Mucosa of rectum (tissue), 2 donors: ENCODE results near the gene C2CD3.

Source experiments
- H3K27ac ChIP-seq, 2 donors: one replicate each; pipeline ENCODE4 v1.7.0; 2013; ENCODE audit warnings: inconsistent platforms in 2 of 2, low read depth in 2 of 2, low read length in 2 of 2
- H3K27me3 ChIP-seq, 2 donors: one replicate each; pipeline ENCODE4 v1.7.0; 2013; ENCODE audit warnings: low read length in 2 of 2; ENCODE audit not compliant: control insufficient read depth in 2 of 2, insufficient read depth in 2 of 2
- H3K36me3 ChIP-seq, 2 donors: one replicate each; pipeline ENCODE4 v1.7.0; 2013; ENCODE audit warnings: low read length in 2 of 2; ENCODE audit not compliant: control insufficient read depth in 2 of 2, insufficient read depth in 2 of 2
- H3K4me1 ChIP-seq, 2 donors: one replicate each; pipeline ENCODE4 v1.7.0; 2013; ENCODE audit warnings: low read length in 2 of 2, mild to moderate bottlenecking in 1 of 2; ENCODE audit not compliant: control insufficient read depth in 2 of 2, insufficient read depth in 2 of 2
- H3K4me3 ChIP-seq, 2 donors: one replicate each; pipeline ENCODE4 v1.7.0; 2013; ENCODE audit warnings: low read length in 2 of 2
- H3K9ac ChIP-seq, 2 donors: one replicate each; pipeline ENCODE4 v1.7.0; 2013; ENCODE audit warnings: low read length in 2 of 2, low read depth in 1 of 2, mild to moderate bottlenecking in 1 of 2
- H3K9me3 ChIP-seq, 2 donors: one replicate each; pipeline ENCODE4 v1.7.0; 2013; ENCODE audit warnings: low read length in 2 of 2; ENCODE audit not compliant: control insufficient read depth in 2 of 2
- donor health status: healthy.
- donor health status: Normal muscosa, but diverticular disease.

Gene C2CD3

DNA sequence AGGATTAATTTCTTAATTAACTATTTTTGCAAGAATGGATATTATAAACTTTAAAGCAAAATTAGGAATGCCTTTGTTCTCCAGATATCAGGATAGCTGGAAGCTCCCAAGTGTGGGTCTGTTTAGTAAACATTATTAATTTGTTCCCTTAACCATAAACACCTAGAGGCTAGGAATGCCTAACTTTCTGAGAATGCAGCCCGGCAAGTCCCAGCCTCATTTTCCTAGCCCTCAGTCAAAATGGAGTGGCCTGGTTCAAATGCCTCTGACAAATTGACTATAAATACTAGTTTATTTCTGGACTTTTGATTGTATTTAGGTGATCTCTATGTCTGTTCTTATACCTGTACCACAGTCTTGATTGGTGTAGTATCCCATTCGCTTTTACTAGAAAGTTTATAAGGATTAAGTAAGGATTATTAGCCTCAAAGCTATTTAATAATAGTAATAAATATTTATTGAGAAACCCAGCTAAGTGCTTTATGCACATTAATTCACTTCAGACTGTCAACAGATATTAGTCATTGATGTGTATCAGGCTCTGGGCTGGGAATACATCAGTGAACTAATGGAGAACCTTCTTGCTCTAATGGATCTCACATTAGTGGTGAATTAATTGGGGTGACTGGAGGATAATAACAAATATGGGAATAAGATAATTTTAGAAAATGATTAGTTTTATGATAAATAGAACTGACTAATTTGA, 26.1 kb upstream of the C2CD3 start:
- Histone ChIP-seq H3K27me3 (no peaks in the 10 kb centered on the region), H3K9ac (no peak overlapping the region), H3K27ac (no peak overlapping the region), H3K4me1 (no peaks in the 10 kb centered on the region), H3K36me3 (no peaks in the 10 kb centered on the region), H3K9me3 (no peaks in the 10 kb centered on the region), H3K4me3 (no peak overlapping the region)

- Histone ChIP-seq H3K27me3 (no peaks in the 10 kb centered on the region), H3K36me3 (peaks cover 0 to 4% of the 10 kb centered on the region in 2 donors), H3K4me1 (no peaks in the 10 kb centered on the region), H3K27ac (no peak overlapping the region), H3K4me3 (no peak overlapping the region), H3K9ac (no peak overlapping the region), H3K9me3 (no peaks in the 10 kb centered on the region)
These were observed 25.0 kb upstream of the C2CD3 start for GRCh38 chr11:74195828-74196227.

DNA sequence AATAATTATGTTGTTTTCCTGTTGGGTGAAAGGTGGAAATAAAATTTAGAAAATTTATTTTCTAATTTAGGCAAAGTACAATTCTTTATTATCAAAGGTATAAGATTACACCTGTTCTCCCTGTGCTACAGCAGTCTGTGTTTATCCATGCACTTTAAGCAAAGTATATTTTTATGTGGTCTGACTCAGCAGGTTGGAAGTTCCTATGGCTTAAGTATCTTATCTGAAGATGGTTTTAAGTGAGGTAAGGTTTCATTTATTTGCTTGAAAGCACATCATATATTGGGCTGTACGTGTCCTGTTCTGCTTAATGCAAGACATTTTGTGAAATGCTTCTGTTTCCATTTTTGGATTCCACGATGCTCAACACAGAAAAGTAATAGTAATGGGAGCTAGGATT, 14.9 kb upstream of the C2CD3 start:
- H3K27me3 ChIP-seq = no peaks in the 10 kb centered on the region
- no peak overlapping the region for H3K27ac ChIP-seq

GRCh38 chr11:74185285-74185684, 14.5 kb upstream of the C2CD3 start:
- Histone ChIP-seq H3K4me3 (no peak overlapping the region), H3K9ac (no peak overlapping the region), H3K27me3 (no peaks in the 10 kb centered on the region), H3K36me3 (no peaks in the 10 kb centered on the region), H3K9me3 (no peaks in the 10 kb centered on the region), H3K4me1 (no peaks in the 10 kb centered on the region), H3K27ac (no peak overlapping the region)

More for the DNA sequence above, 14.9 kb upstream of the C2CD3 start:
- Histone ChIP-seq H3K9ac (no peak overlapping the region), H3K4me3 (no peak overlapping the region), H3K4me1 (no peaks in the 10 kb centered on the region), H3K9me3 (no peaks in the 10 kb centered on the region), H3K36me3 (no peaks in the 10 kb centered on the region)

DNA sequence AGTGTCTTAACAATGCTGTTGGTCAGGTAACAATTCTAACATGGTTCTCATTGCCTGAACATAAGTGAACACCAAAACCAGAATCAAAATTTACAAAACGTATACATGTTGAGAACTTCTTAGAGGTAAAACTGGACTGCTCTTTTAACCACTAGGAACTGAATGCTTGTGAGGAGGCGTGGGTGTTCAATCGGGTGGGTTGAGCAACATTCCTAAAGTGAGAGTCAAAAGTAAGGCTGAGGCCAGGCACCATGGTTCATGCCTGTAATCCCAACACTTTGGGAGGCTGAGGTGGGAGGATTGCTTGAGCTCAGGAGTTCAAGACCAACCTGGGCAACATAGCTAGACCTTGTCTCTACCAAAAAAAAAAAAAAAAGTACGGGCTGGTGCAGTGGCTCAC, 11.8 kb upstream of the C2CD3 start:
- no peaks in the 10 kb centered on the region for H3K4me1 ChIP-seq
- no peaks in the 10 kb centered on the region for H3K9me3 ChIP-seq
- H3K9ac ChIP-seq = no peak overlapping the region
- no peaks in the 10 kb centered on the region for H3K36me3 ChIP-seq
- no peak overlapping the region for H3K27ac ChIP-seq
- no peak overlapping the region for H3K4me3 ChIP-seq
- no peaks in the 10 kb centered on the region for H3K27me3 ChIP-seq

DNA sequence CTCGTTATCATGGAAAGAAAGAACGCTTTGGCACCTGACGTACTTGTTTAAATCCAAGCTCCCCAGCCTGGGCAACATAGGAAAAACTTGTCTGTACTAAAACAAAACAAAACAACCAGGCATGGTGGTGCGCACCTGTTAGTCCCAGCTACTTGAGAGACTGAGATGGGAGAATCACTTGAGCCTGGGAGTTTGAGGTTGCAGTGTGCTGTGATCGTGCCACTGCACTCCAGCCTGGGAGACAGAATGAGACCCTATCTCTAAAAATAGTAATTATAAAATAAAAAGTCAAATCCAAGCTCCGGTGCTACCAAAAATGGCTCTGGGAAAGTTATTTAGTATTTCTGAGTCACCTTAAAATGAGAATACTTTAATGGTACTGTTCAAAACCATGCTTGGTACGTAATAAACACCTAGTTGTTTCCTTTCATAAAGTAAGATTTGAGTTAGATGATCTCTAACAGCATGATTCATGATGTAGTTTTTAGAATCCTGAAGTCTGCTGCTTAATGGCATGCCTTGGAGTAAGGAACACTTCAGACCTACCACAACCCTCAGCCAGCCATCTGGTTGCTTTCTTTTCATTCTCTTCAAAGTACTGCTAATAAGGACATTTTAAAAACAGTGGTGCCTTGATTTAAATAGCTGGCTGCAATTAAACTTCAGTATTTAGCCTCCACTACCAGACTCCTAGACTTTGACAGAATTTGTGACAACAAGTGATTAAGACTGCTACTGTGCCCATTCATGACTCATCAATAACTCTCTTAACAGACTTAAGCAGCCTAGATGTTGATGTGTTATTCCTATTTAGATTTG, 8.6 kb upstream of the C2CD3 start:
- Histone ChIP-seq H3K9me3 (no peaks in the 10 kb centered on the region), H3K27me3 (no peaks in the 10 kb centered on the region), H3K36me3 (no peaks in the 10 kb centered on the region), H3K4me1 (no peaks in the 10 kb centered on the region), H3K9ac (no peak overlapping the region), H3K4me3 (no peak overlapping the region), H3K27ac (no peak overlapping the region)

- H3K9ac ChIP-seq = no peak overlapping the region
- no peaks in the 10 kb centered on the region for H3K36me3 ChIP-seq
- H3K4me1 ChIP-seq = peaks cover 10 to 11% of the 10 kb centered on the region in 2 donors
- H3K27ac ChIP-seq = no peak overlapping the region
- no peaks in the 10 kb centered on the region for H3K9me3 ChIP-seq
- no peaks in the 10 kb centered on the region for H3K27me3 ChIP-seq
- H3K4me3 ChIP-seq = no peak overlapping the region
These were observed 5.1 kb upstream of the C2CD3 start for GRCh38 chr11:74175920-74176319.

DNA sequence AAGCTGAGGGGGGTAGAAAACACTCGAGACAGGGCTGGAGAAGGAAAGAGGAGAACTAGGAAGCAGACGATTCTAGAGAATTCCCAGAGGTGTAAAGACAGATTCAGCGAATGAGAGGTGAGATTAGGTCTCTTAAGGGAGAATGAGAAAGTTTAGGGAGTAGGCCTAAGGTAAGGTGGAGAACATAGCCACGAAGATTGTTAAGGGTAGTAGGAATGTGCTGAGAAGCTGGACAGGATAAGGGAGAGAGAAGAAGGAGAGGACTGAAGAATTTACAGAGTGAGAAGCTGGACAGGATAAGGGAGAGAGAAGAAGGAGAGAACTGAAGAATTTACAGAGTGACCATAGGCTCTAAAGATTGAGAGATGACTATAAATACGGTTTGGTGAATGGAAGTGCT, 1.2 kb upstream of the C2CD3 start:
- peaks cover 4 to 7% of the 10 kb centered on the region in 2 donors for H3K36me3 ChIP-seq
- peak overlapping the region; percentile 88 to 91 for H3K27ac ChIP-seq
- H3K4me1 ChIP-seq = peaks cover 19 to 23% of the 10 kb centered on the region in 2 donors
- no peaks in the 10 kb centered on the region for H3K9me3 ChIP-seq
- peak overlapping the region; percentile 92 to 96 for H3K4me3 ChIP-seq
- no peaks in the 10 kb centered on the region for H3K27me3 ChIP-seq
- peak overlapping the region; percentile 90 for H3K9ac ChIP-seq

- peak overlapping the region; percentile 90 for H3K9ac ChIP-seq
- peak overlapping the region; percentile 88 to 91 for H3K27ac ChIP-seq
- peaks cover 7 to 8% of the 10 kb centered on the region in 2 donors for H3K36me3 ChIP-seq
- no peaks in the 10 kb centered on the region for H3K9me3 ChIP-seq
- peaks cover 19 to 23% of the 10 kb centered on the region in 2 donors for H3K4me1 ChIP-seq
- H3K4me3 ChIP-seq = peak overlapping the region; percentile 92 to 96
- no peaks in the 10 kb centered on the region for H3K27me3 ChIP-seq
These were observed 797 bp upstream of the C2CD3 start for GRCh38 chr11:74171630-74171968.

DNA sequence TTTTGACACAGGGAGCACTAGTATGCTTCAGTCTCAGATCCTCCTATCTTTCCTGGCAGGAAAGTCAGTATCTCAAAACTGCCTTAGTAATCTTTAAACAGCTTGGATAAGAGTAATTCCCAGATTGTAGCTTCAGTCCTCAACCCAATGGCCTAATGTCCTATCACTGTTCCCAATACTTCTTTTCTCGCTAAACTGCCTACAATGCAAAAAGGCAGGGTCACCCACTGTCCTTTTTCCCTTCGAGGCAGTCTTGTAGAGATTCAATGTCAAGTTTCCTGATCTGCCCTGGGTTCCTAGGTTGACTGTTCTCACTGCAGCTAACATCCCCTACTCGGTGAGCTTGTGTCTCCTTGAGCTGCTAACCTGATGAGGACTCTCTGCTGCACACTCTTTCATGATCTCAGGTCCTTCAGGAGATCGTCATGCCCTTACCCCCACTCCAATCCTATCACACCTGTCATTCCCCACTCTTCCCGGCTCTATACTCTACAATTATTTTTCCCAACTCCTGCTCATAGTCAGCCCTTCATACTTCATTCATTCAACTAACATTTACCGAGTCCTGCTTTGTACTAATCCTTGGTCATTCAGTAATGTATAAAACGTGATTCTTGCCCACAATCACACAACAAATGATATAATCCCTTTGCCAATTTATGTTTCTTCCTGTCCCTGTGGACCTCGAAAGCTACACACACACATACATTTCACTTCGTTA, 904 bp downstream of the C2CD3 start:
- H3K36me3 ChIP-seq = peaks cover 11% of the 10 kb centered on the region in 2 donors
- no peaks in the 10 kb centered on the region for H3K9me3 ChIP-seq
- peak overlapping the region; percentile 92 to 96 for H3K4me3 ChIP-seq
- peaks cover 19 to 23% of the 10 kb centered on the region in 2 donors for H3K4me1 ChIP-seq
- no peaks in the 10 kb centered on the region for H3K27me3 ChIP-seq
- H3K27ac ChIP-seq = peak overlapping the region in 1 of 2 donors; percentile 88
- H3K9ac ChIP-seq = peak overlapping the region; percentile 84 to 90
